Ishikawa (cell line): ENCODE measurements around the gene ANKRD34A.

Experiments
- CEBPB ChIP-seq: IDR thresholded peaks from 2 replicates; pipeline ENCODE4 v1.6.1; 2012
- RAD21 ChIP-seq: IDR thresholded peaks from 2 replicates; pipeline ENCODE4 v1.6.1; 2012; ENCODE audit warnings: low read depth
- TAF1 ChIP-seq: IDR thresholded peaks from 2 replicates; pipeline ENCODE4 v1.6.1; 2012; ENCODE audit warnings: low read depth, mild to moderate bottlenecking
- TEAD4 ChIP-seq: IDR thresholded peaks from 2 replicates; pipeline ENCODE4 v1.6.1; 2012
- TF ChIP-seq, protein P1 (sequence below): IDR thresholded peaks from 2 replicates; pipeline ENCODE4 v1.6.1; 2012

DNA sequence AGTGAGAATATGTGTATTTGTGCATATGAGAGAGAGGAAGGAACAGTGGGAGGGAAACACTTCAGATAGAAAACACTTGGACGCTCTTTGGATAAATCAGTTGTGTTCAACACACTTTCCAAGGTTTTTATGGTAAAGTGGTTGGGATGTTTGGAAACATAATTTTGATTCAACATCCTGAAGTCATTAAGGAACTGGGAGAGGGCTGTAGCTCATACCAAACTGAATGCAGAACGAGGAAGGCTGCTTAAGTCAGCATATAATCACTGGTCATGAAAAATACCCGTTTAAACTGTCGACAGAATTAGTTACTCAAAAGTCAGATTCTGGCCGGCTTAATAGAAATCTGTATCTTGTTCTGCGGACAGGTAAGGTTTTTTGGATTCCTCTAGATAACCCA lies 21.5 kb downstream of the ANKRD34A start:
- TF ChIP-seq RAD21: no peak
- TF ChIP-seq TAF1: no peak
- TF ChIP-seq, protein P1, sequence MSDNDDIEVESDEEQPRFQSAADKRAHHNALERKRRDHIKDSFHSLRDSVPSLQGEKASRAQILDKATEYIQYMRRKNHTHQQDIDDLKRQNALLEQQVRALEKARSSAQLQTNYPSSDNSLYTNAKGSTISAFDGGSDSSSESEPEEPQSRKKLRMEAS: no peak
- TF ChIP-seq CEBPB: no peak
- TF ChIP-seq TEAD4: no peak
